Measurements from ENCODE around the gene MDM2. TPM values are rescaled to one million over a fixed set of nuclear protein-coding genes. Genes with fewer than 3 reads are reported as not detected.
A peak's percentile ranks its signal among the peaks of the same experiment; 100 is the strongest.

MDM2 gene
- total RNA-seq, 4 donors from 2014 or later, result 64.0 to 124 (median 85.0) TPM

DNA sequence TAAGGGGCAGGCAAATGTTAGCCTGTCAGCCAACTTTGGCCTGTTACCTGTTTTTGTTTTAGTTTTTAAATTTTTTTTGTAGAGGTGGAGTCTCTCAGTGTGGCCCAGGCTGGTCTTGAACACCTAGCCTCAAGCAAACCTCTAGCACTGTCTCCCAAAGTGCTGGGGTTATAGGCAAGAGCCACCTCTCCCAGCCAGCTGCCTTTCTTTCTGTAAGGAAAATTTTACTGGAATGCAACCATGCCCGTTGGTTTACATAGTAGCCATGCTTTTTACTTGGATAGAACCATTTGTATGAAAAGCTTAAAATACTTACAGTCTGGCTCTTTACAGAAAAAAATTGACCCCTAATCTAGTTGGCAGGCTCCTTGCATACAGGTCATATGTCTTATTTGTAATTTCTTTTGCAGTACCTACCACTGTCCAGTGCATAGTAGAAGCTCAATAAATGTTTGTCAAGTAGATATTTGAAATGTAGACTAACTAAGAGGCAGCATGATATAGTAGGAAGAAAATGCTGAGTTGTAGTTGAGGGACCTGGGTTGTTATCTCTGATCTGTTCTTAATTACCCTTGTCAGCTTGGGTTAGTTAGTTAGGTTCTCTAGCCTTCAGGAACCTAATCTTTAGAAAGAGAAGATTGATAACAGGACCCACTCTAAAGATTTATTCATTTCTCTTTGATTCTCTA is 4.7 kb downstream of the MDM2 start:
- no peak for DNase-seq
- intact Hi-C loops (cut with DNase I; ENCODE audit: low total_unique reads), result no loop called here
- H3K9me3 ChIP-seq, result no peaks in the 10 kb centered on the region
- H3K4me1 ChIP-seq, result peaks cover 5 to 9% of the 10 kb centered on the region in 2 donors
- no peak for TF ChIP-seq POLR2A (IDR thresholded peaks at IDR 0.05)
- TF ChIP-seq, protein P1, sequence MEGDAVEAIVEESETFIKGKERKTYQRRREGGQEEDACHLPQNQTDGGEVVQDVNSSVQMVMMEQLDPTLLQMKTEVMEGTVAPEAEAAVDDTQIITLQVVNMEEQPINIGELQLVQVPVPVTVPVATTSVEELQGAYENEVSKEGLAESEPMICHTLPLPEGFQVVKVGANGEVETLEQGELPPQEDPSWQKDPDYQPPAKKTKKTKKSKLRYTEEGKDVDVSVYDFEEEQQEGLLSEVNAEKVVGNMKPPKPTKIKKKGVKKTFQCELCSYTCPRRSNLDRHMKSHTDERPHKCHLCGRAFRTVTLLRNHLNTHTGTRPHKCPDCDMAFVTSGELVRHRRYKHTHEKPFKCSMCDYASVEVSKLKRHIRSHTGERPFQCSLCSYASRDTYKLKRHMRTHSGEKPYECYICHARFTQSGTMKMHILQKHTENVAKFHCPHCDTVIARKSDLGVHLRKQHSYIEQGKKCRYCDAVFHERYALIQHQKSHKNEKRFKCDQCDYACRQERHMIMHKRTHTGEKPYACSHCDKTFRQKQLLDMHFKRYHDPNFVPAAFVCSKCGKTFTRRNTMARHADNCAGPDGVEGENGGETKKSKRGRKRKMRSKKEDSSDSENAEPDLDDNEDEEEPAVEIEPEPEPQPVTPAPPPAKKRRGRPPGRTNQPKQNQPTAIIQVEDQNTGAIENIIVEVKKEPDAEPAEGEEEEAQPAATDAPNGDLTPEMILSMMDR (IDR thresholded peaks at IDR 0.05), result no peak
- H3K27ac ChIP-seq, result peak overlapping the region in 1 of 2 donors; percentile 1
- no peaks in the 10 kb centered on the region for H3K36me3 ChIP-seq
- H3K27me3 ChIP-seq, result no peaks in the 10 kb centered on the region
- H3K4me3 ChIP-seq, result no peak overlapping the region

DNA sequence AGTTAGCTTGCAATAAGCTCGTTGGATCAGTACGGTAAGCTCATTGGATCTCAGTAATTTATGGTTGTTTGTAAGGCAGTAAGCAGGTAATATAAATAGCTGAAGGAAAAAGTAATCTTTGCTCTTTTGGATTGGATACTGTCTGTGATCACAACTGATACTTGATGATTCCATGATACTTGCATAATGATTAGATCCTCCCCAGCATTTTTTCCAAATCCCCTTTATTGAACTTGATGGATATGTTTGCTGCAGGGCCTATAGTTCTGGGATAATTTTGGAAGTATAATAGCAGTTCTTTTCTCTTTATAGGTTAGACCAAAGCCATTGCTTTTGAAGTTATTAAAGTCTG is 5.2 kb downstream of the MDM2 start:
- Histone ChIP-seq H3K4me1 (peaks cover 5 to 9% of the 10 kb centered on the region in 2 donors), H3K4me3 (no peak overlapping the region), H3K36me3 (no peaks in the 10 kb centered on the region), H3K27ac (no peak overlapping the region), H3K27me3 (no peaks in the 10 kb centered on the region), H3K9me3 (no peaks in the 10 kb centered on the region)
- DNase-seq, result no peak
- intact Hi-C loops (cut with DNase I; ENCODE audit: low total_unique reads), result no loop called here
- no peak for TF ChIP-seq POLR2A (IDR thresholded peaks at IDR 0.05)
- TF ChIP-seq, protein P1 (IDR thresholded peaks at IDR 0.05), result no peak

DNA sequence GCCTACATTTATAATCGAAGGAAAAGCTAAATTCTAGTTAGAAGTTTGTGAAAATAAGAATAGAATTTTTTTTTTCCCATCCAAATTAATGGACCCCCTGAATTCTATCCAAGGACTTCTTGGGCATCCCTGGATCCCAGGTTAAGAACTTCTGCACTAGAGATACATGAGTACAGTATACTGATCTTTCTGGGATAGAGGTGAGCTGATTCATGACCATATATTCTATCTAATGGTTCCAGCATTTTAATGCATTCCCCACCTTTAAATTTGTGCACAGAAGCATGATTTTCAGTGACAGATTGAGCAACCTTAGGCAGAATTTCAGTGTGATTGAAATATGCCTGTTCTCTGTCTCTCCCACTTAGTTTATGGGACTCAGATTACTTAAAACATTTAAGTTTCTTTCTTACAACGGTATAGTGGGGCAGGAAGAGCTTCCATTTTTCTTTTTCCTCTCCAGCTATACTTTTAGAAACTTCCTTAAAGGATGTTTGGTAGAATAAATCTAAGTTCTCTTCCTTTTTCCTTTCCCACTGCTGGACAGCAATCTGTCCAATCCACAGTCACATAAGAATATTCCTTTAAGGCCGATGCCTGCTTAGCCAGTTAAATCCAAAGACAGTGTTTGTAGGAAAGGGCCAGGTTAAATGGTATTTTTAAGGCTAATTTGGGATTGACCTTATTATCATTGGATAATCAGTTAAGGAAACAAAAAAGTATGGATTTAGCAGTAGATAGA is 6.7 kb downstream of the MDM2 start:
- Histone ChIP-seq H3K4me1 (peaks cover 5 to 9% of the 10 kb centered on the region in 2 donors), H3K27me3 (no peaks in the 10 kb centered on the region), H3K36me3 (no peaks in the 10 kb centered on the region), H3K9me3 (no peaks in the 10 kb centered on the region), H3K4me3 (no peak overlapping the region), H3K27ac (no peak overlapping the region)
- DNase-seq, result no peak
- intact Hi-C loops (cut with DNase I; ENCODE audit: low total_unique reads), result no loop called here
- TF ChIP-seq, protein P1 (IDR thresholded peaks at IDR 0.05), result no peak
- no peak for TF ChIP-seq POLR2A (IDR thresholded peaks at IDR 0.05)

DNA sequence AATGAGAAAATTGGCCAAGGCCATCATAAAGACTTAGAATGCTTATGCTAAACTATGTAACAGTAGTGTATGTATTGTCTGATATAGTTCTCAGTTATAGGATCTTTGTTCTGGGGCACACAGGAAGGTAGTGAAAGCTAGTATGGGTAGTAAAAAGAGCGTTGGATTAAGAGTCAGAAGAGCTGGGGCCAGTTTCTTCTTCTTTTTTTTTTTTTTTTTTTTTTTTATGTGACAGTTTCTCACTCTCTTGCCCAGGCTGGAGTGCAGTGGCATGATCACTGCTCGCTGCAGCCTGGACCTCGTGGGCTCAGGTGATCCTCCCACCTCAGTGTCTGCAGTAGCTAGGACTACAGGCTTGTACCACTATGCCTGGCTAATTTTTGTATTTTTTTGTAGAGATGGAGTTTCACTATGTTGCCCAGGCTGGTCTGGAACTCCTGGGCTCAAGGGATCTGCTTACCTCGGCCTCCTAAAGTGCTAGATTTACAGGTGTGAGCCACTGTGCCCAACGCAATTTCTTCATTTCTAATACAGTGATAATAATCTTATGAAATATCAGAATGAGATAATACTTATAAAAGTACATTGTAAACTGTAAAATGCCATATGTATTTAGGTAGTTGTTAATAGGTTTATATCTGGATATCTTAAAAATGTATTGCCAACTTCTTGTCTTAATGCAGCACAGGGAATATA is 7.4 kb downstream of the MDM2 start:
- TF ChIP-seq, protein P1 (IDR thresholded peaks at IDR 0.05), result no peak
- no peak for TF ChIP-seq POLR2A (IDR thresholded peaks at IDR 0.05)
- intact Hi-C loops (cut with DNase I; ENCODE audit: low total_unique reads), result no loop called here
- Histone ChIP-seq H3K36me3 (no peaks in the 10 kb centered on the region), H3K27ac (no peak overlapping the region), H3K4me1 (peaks cover 5 to 9% of the 10 kb centered on the region in 2 donors), H3K9me3 (no peaks in the 10 kb centered on the region), H3K4me3 (no peak overlapping the region), H3K27me3 (no peaks in the 10 kb centered on the region)
- no peak for DNase-seq

All from uterus (tissue), 4 donors.